Esophagus squamous epithelium (tissue), 4 donors: ENCODE data around the gene ERICH4.

Experiments
- CTCF ChIP-seq, 6 experiments: fragments of 450-650 bp in 4 of 6; fragments of 200-600 bp in 2 of 6; sonication (generic) in 2 of 6; IDR thresholded peaks; one replicate each; pipeline ENCODE4 v1.5.1; 2016 to 2019; ENCODE audit warnings: antibody characterized with exemption in 6 of 6, mild to moderate bottlenecking in 4 of 6, moderate library complexity in 4 of 6
- POLR2A ChIP-seq, 4 donors: fragments of 450-650 bp; IDR thresholded peaks; one replicate each; pipeline ENCODE4 v1.6.1; 2017; ENCODE audit warnings: antibody characterized with exemption in 4 of 4, mild to moderate bottlenecking in 4 of 4, moderate library complexity in 3 of 4

- TF ChIP-seq CTCF (IDR thresholded peaks at IDR 0.05) (no peak), POLR2A (IDR thresholded peaks at IDR 0.05) (no peak)
These were observed 47.6 kb upstream of the ERICH4 start for GRCh38 chr19:41395355-41395754.
